LNCaP clone FGC (cell line): ENCODE results near the gene SPINT2.
"Not testable (repeated sequence)": the region's sequence is repeated elsewhere in the genome, so short reads cannot be mapped to it uniquely, and the experiment has no call there.

Experiments used
- DNase-seq: peaks from one replicate; pipeline ENCODE4 v3.0.0-alpha.2; 2011; ENCODE audit warnings: low read depth
- H3K4me3 ChIP-seq: 2 replicates; pipeline ENCODE4 v1.5.1; 2011; ENCODE audit warnings: mild to moderate bottlenecking, low read depth, low read length, control low read depth
- TF ChIP-seq, protein P1 (sequence below): IDR thresholded peaks from 2 replicates; pipeline ENCODE4 v1.5.1; 2012; ENCODE audit warnings: mild to moderate bottlenecking; ENCODE audit not compliant: control insufficient read depth, insufficient read depth; ENCODE audit errors: extremely low read depth

Gene SPINT2

DNA sequence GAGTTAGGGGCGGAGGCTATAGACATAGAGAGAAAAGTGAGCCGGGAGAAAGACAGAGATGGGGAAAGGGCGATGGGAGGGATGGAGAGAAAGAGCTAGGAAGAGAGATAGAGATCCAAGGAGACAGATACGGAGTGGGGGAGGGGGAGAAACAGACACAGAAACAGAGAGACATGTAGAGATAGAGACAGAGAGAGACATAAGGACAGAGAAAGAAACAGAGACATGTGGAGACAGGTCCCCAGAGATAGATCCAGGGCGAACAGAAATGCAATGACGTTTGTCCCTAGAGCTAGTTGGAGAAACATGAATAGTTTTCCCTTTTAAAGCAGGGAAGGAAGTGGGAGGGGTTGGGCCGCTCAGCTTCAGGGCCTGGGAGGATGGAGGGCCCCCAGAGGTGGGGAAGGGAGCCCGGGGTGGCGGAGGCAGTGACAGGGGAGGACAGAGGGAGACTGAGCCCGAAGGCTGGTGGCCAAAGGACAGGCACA is 12.8 kb upstream of the SPINT2 start:
- TF ChIP-seq, protein P1, sequence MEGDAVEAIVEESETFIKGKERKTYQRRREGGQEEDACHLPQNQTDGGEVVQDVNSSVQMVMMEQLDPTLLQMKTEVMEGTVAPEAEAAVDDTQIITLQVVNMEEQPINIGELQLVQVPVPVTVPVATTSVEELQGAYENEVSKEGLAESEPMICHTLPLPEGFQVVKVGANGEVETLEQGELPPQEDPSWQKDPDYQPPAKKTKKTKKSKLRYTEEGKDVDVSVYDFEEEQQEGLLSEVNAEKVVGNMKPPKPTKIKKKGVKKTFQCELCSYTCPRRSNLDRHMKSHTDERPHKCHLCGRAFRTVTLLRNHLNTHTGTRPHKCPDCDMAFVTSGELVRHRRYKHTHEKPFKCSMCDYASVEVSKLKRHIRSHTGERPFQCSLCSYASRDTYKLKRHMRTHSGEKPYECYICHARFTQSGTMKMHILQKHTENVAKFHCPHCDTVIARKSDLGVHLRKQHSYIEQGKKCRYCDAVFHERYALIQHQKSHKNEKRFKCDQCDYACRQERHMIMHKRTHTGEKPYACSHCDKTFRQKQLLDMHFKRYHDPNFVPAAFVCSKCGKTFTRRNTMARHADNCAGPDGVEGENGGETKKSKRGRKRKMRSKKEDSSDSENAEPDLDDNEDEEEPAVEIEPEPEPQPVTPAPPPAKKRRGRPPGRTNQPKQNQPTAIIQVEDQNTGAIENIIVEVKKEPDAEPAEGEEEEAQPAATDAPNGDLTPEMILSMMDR, result no peak
- H3K4me3 ChIP-seq, result no peak overlapping the region
- no peak for DNase-seq

DNA sequence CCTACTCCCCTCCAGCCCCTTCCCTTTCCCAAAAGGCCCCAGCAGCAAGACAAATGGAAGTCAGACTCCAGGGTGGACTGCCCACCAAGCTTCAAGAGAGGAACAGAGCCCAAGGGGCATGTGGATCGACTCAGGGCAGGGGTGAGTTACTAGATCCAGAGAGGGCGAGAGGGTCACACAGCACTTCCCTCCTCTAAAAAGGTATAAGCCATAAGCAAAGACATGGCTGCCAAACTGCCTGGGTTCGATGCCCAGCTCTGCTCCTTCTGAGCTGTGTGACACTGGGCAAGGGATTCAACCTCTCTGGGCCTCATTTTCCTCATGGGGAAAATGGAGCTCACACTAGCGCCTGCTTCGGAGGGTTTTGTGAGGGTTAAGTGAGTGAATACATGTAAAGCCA is 12.0 kb upstream of the SPINT2 start:
- no peak overlapping the region for H3K4me3 ChIP-seq
- no peak for DNase-seq
- TF ChIP-seq, protein P1, result no peak

DNA sequence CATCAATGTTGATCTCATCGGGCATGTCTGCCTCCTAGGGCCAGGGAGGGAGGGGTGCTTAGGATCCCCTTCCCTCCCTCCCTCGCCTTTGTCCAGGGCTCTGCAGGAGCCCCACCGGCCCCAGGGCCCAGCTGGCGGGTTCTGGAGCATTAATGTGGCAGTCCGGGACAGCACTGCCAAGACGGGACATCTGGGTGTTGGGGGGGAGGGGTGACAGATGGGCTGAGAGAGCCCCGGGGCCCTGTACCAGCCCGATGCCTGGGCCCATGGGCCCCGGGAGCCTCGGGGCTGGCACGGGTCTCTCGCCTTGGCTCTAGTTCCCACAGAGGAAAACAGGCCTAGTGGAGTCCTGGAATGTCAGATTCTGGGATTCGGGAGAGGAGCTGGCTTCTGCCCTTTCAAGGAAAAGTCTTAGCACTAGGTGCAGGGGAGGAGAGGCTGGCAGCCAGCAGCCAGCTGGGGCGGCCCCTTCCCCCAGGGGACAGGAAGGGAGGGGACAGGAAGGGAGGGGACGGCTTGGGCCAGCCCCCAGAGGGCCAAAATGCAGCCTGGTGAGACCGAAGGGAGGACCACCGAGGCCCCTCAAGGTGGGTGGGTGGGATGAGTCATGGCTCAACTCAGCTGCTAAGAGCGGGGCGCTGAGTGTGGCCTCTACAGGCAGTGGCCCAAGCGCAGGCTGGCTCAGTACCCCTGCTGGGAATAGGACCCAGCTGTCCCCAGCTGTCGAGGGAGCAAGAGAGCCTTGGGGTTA is 11.3 kb upstream of the SPINT2 start:
- DNase-seq, result no peak
- TF ChIP-seq, protein P1, result no peak
- H3K4me3 ChIP-seq, result no peak overlapping the region

DNA sequence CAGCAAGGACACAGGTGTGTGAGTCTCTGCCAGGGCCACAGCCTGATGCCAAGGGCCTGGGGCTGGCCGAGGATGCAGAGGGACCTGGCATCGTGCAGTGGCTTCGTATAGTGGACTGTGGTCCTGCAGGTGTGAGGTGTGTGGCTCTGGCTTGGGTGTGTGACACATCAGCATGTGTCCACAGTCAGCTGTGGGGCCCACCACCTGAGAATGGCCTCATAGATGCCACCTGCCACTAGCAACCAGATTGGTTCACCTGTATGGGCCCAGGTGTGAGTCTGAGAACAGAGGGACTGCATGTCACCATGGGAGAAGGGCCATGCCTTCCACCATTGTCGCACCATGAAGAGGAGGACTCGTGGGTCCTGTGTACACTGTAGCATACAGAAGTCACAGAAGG is 10.6 kb upstream of the SPINT2 start:
- DNase-seq, result no peak
- H3K4me3 ChIP-seq, result no peak overlapping the region
- TF ChIP-seq, protein P1, result no peak

DNA sequence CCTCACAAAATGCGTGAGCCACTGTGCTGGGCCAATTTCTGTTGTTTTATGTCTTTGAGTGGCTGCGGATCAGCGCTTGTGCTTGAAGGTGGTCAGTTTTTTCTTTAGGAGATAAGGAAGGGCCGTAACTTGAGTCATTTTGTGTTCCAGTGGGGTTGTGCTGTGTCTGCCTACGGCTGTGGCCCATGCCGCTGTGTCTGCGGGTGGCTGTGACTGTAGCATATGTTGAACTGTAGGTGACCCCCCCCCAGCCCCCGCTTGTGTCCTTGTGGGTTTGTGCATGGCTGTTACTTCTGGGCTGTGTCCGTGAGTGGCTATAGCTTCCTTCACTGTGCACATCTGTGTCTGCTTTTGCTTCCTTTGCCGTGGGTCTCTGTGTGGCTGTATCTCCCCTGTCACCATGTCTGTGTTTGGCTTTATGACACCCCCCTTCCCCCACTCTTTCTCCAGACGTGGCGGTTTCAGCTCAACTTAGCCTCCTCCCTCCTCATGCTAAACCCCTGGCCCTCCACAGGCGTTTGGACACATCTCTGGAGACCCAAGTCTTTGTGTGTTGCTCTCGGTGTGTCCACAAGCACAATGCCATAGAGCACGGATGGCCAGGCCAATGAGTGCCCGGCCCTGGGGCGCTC is 8.9 kb upstream of the SPINT2 start:
- TF ChIP-seq, protein P1, result no peak
- H3K4me3 ChIP-seq, result no peak overlapping the region
- DNase-seq, result no peak

DNA sequence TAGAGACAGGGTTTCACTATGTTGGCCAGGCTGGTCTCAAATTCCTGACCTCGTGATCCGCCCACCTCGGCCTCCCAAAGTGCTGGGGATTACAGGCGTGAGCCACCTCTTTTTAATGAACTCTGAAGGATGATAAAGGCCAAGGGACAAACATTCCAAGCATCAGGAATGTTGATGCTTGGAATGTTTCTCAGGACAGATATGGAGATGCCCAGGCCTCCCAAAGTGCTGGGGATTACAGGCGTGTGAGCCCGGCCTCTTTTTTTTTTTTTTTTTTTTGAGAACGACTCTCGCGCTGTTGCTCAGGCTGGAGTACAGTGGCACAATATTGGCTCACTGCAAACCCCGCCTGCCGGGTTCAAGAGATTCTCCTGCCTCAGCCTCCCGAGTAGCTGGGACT is 2.4 kb upstream of the SPINT2 start:
- H3K4me3 ChIP-seq, DNase-seq: not testable (repeated sequence)

DNA sequence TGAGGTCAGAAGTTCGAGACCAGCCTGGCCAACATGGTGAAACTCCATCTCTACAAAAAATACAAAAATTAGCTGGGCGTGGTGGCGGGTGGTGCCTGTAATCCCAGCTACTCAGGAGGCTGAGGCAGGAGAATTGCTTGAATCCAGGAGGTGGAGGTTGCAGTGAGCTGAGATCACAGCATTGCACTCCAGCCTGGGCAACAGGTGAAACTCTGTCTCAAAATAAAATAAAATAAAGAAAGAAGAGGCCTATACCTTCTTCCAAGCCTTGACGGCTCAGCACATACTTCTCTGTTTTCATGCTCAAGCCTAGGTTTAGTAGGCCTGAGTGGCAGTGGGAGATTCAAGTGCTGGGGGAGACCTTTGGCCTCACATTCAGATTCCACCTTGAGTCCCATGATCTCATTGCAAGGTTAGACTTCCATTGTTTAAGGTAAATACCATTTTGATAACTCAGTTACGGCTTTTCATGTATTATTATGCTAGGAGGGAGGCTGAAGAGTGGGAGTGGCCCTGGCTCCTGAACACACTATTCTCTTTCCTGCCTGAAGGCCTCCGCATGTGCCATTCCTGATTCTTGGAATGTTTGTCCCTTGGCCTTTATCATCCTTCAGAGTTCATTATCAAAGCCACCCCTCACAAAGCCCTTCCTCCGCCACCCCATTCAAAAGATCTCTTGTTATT is 1.6 kb upstream of the SPINT2 start:
- no peak overlapping the region for H3K4me3 ChIP-seq
- no peak for DNase-seq
- TF ChIP-seq, protein P1, result no peak
